Stimulated activated CD8-positive, alpha-beta memory T cell treated with anti-CD3 and anti-CD28 coated beads, Interleukin-4, amount 100 ng/mL, for 4 hours (primary cell): ENCODE data around the gene SEC22C.
"Not testable (repeated sequence)": the region's sequence is repeated elsewhere in the genome, so short reads cannot be mapped to it uniquely, and the experiment has no call there.

Source experiments
- DNase-seq, 2 donors: peaks; one replicate each; pipeline ENCODE4 v3.0.0-alpha.2; 2020; ENCODE audit warnings: low read depth in 2 of 2, low spot score in 1 of 2

Gene SEC22C

DNA sequence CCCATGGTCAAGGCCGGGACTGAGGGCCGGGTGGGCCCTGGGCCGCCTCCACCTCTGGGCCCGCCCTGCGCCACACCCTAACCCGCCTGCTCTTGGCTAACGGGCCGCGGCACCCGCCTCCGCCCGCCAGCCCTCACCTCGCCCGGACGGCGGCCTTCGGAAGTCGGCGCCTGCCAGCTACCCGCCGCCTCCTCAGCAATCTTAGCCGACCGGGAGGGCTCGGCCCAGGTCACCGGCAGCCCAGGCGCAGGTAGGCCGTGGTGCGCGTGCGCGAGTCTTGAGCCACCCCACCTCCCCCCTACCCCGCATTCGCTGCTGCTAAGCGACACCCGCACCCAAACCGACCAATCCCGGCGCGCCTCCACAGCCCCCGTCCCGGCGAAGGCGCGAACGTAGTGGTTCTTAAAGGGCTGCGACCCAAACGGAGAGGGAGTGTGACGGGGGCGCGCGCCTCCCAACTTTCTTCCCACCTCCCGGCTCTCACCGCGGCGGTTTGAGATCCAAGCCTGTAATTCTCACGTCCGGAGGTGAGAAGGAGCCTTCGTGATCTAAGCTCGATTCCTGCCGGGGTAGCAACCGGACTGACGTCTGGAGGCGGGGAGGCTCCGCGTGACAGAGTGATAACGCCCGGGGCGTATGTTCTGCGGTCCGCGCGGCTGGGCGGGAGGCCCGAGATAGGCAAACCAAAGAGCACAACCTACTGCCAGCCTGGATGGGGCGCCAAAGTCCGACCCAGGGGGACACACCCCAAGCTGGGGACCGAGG is at the start of gene SEC22C:
Gene SEC22C, minus strand, starts transcription at position 259 of the 765 bp plus-strand sequence. CDS start 12,921 bp downstream, outside the sequence.
- peak; percentile 91 to 92 for DNase-seq

DNA sequence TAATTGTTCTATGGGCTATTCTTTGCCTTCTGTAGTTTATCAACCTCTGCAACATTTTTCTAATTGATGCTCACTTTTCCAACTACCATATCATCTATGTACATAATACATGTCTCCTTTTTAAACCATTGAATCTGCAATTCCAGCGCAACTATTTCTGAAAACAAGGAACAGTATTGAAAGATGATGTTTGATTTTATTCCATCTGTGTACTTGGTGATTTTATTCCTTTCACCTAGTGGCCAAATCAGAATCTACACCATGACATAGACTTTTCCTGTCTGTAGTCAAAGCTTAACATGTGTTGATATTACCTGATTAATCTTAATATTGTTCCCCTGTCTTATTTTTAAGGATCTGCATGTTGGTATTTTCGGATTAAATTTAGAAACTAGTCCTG is 31.7 kb upstream of the SEC22C start:
- DNase-seq: no peak

DNA sequence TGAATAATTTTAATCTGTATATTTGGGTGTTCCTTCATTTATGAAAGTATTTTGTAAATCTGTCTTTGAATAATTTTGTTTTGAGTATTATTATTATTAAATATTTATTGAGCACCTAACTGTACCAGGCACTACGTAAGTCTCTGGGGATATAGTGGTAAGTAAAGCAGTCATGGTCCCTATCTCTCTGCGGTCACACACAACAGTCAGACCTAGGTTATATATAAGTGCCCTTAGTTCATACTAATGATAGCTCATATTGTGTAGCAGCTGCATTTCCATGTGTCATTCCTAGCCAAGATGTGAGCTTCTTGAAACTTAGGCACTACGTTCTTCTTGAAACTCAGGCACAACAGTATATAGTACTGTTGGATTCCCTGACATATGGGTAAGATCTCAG is 31.2 kb upstream of the SEC22C start:
- DNase-seq: no peak

DNA sequence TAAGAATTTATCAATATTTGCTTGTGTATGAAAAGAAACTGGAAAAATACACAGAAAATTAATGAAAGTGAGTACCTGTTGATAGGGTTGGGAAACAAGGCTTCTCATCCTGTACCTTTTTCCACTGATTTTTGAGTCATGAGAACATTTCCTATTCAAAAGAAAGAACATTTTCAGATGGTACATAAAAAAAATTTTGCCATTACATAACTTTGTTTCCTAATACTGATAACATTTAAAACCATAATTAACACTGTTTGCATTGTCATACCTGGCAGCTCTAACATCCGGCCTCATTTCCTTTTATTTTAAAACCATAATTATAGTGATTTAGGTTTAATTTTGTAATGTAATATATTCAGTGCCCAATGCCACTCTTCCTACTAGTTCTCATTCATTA is 30.4 kb upstream of the SEC22C start:
- no peak for DNase-seq

- no peak for DNase-seq
Observed at GRCh38 chr3:42610976-42611375, 29.2 kb upstream of the SEC22C start.

- no peak for DNase-seq
Observed at GRCh38 chr3:42608581-42608980, 26.8 kb upstream of the SEC22C start.

- DNase-seq: no peak
Observed at GRCh38 chr3:42605546-42606173, 23.9 kb upstream of the SEC22C start.

DNA sequence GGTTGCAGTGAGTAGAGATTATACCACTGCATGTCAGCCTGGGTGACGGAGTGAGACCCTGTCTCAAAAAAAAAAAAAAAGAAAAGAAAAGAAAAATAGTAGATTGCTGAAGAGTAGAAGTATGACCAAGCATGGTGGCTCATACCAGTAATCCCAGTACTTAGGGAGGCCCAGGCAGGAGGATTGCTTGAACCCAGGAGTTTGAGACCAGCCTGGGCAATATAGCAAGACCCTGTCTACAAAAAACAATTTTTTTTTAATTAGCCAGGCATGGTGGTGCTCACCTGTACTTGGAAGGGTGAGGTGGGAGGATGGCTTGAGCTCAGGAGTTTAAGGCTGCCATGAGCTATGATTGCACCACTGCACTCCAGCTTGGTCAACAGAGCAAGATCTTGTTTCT is 21.2 kb upstream of the SEC22C start:
- DNase-seq: no peak

DNA sequence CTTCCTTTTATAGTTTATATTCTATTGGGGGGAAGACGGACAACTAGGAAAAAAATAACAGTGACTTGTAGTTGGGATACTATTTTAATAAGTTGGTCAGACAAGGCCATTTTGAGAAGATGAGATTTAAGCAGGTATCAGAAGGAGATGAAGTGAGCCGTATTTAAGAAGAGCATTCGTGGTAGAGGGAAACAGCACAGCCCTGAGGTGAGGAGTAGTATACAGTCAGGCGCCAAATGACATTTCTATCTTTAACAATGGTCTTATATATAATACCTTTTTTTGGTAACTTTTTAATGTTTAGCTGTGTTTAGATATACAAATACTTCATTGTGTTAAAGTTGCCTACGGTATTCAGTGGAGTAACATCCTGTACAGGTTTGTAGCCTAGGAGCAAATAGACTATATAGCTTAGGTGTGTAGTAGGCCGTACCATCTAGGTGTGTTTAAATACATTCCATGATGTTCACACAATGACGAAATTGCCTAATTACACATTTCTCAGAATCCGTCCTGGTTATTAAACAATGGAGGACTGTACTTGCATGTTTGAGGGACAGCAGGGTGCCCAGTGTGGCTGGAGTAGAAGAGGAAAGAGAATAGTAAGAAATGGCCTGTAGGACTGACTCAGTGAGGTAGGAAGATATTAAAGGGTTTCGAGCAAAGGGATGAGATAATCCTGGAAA is 20.3 kb upstream of the SEC22C start:
- no peak for DNase-seq

GRCh38 chr3:42600958-42601675 is 19.4 kb upstream of the SEC22C start:
- peak in 1 of 2 donors; percentile 2 for DNase-seq

GRCh38 chr3:42600111-42600957 is 18.6 kb upstream of the SEC22C start, which contains the start of gene NKTR:
Gene NKTR (plus strand): TSS chr3:42600686. CDS start chr3:42601007, 321 bp downstream.
- peak; percentile 99 to 100 for DNase-seq

- not testable (repeated sequence) for DNase-seq
Observed at GRCh38 chr3:42597098-42597497, 15.3 kb upstream of the SEC22C start.

- no peak for DNase-seq
Observed at GRCh38 chr3:42595682-42596081, 13.9 kb upstream of the SEC22C start.

- DNase-seq: no peak
Observed at GRCh38 chr3:42593635-42594034, 11.9 kb upstream of the SEC22C start.

GRCh38 chr3:42591811-42592210 is 10.0 kb upstream of the SEC22C start:
- no peak for DNase-seq

DNA sequence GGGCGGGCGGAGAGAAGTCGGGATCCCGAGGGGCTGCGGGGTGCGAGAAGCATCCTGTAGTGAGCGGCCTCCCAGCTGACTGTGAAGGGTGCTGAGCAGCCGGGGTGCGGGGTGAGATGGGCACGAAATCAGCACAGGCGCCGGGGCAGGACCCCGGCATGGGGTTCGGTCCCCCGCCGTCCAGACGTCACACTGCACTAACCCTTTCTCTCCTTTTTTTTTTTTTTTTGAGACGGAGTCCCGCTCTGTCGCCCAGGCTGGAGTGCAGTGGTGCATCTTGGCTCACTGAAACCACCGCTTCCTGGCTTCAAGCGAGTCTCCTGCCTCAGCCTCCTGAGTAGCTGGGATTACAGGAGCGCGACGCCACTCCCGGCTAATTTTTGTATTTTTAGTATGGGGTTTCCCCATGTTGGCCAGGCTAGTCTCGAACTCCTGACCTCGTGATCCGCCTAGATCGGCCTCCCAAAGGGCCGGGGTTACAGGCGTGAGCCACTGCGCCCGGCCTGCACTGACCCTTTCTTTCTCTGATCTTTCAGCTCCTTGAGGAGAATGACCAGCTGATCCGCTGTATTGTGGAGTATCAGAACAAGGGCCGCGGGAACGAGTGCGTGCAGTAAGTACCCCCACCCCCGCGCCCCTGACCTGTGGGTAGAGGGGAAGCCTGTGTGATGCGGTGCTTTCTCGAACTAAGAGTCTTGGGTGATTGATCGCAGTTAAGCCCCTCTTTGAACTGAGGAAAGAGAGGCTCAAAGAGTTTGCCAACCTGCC is 9.4 kb upstream of the SEC22C start:
- no peak for DNase-seq

- DNase-seq: no peak
Observed at GRCh38 chr3:42589382-42590109, 7.8 kb upstream of the SEC22C start.

GRCh38 chr3:42588625-42589024 is 6.9 kb upstream of the SEC22C start:
- DNase-seq: no peak

- no peak for DNase-seq
Observed at GRCh38 chr3:42582474-42583070, 805 bp upstream of the SEC22C start.
